Stimulated activated naive CD8-positive, alpha-beta T cell treated with anti-CD3 and anti-CD28 coated beads, Interleukin-15, amount 100 ng/mL, for 72 hours (primary cell): Measurements from ENCODE around the gene RALGPS1.

ENCODE experiments used
- ATAC-seq: fragments of 150-1000 bp; cut with Tn5 transposase; 2 replicates; pipeline ENCODE4 v1.10.0; 2021; ENCODE audit warnings: mild to moderate bottlenecking, moderate library complexity
- DNase-seq, 2 donors: peaks; one replicate each; pipeline ENCODE4 v3.0.0; 2021 to 2022
- H3K27ac Mint-ChIP-seq, 2 donors: one replicate each; pipeline ENCODE4 v1.8.0; 2022; ENCODE audit warnings: mild to moderate bottlenecking in 2 of 2, mixed read lengths in 2 of 2, moderate library complexity in 2 of 2
- H3K27me3 Mint-ChIP-seq: one replicate; pipeline ENCODE4 v1.8.0; 2022; ENCODE audit warnings: mixed read lengths
- H3K4me1 Mint-ChIP-seq: one replicate; pipeline ENCODE4 v1.8.0; 2022; ENCODE audit warnings: mild to moderate bottlenecking, mixed read lengths
- H3K4me3 Mint-ChIP-seq, 2 donors: one replicate each; pipeline ENCODE4 v1.8.0; 2022; ENCODE audit warnings: mild to moderate bottlenecking in 2 of 2, mixed read lengths in 2 of 2, moderate library complexity in 1 of 2
- H3K9me3 Mint-ChIP-seq, 2 donors: one replicate each; pipeline ENCODE4 v1.8.0; 2022; ENCODE audit warnings: mixed read lengths in 2 of 2

RALGPS1 gene

GRCh38 chr9:127075624-127076372 is 161.2 kb downstream of the RALGPS1 start:
- H3K4me3 Mint-ChIP-seq: no peak overlapping the region
- no peak overlapping the region for H3K27ac Mint-ChIP-seq
- ATAC-seq: no peak
- no peaks in the 10 kb centered on the region for H3K4me1 Mint-ChIP-seq
- peaks cover 8% of the 10 kb centered on the region for H3K27me3 Mint-ChIP-seq
- DNase-seq: no peak
- peaks cover 9 to 11% of the 10 kb centered on the region in 2 donors for H3K9me3 Mint-ChIP-seq

- H3K27ac Mint-ChIP-seq: peak overlapping the region in 1 of 2 donors; percentile 31
- peaks cover 4 to 5% of the 10 kb centered on the region in 2 donors for H3K9me3 Mint-ChIP-seq
- no peak for ATAC-seq
- peaks cover 8% of the 10 kb centered on the region for H3K27me3 Mint-ChIP-seq
- no peak for DNase-seq
- H3K4me1 Mint-ChIP-seq: no peaks in the 10 kb centered on the region
- no peak overlapping the region for H3K4me3 Mint-ChIP-seq
These were observed 162.5 kb downstream of the RALGPS1 start for GRCh38 chr9:127076860-127077643.

GRCh38 chr9:127077644-127077946 is 163.0 kb downstream of the RALGPS1 start:
- Mint-ChIP-seq H3K4me3 (no peak overlapping the region), H3K27me3 (peaks cover 10% of the 10 kb centered on the region), H3K9me3 (no peaks in the 10 kb centered on the region), H3K4me1 (no peaks in the 10 kb centered on the region), H3K27ac (no peak overlapping the region)
- DNase-seq (no peak), ATAC-seq (no peak)

DNA sequence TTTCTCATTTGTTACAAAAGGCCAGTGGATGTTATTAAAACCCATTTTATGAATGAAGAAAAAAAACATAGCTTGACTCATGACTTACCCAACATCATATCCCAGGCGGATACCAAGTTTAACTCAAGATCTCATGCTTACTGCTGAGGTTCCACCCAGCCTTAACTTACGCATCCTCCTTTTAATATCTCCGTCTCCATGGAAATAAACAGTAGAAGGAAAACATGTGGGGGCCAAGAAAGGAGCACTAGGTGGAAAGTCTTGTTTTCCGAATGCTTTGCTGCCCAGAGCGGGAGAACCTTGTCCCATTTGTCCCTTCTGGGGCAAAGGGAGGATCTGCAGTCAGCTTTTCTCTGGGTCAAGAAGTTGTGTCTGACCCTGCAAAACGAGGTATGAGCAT is 163.8 kb downstream of the RALGPS1 start:
- Mint-ChIP-seq H3K4me3 (no peak overlapping the region), H3K27me3 (peaks cover 16% of the 10 kb centered on the region), H3K27ac (no peak overlapping the region), H3K4me1 (no peaks in the 10 kb centered on the region), H3K9me3 (no peaks in the 10 kb centered on the region)
- no peak for DNase-seq
- no peak for ATAC-seq

- ATAC-seq (no peak), DNase-seq (no peak)
- no peak overlapping the region for H3K4me3 Mint-ChIP-seq
- no peaks in the 10 kb centered on the region for H3K4me1 Mint-ChIP-seq
- no peaks in the 10 kb centered on the region for H3K9me3 Mint-ChIP-seq
- H3K27ac Mint-ChIP-seq: no peak overlapping the region
- H3K27me3 Mint-ChIP-seq: peaks cover 17% of the 10 kb centered on the region
These were observed 164.4 kb downstream of the RALGPS1 start for GRCh38 chr9:127078988-127079387.

DNA sequence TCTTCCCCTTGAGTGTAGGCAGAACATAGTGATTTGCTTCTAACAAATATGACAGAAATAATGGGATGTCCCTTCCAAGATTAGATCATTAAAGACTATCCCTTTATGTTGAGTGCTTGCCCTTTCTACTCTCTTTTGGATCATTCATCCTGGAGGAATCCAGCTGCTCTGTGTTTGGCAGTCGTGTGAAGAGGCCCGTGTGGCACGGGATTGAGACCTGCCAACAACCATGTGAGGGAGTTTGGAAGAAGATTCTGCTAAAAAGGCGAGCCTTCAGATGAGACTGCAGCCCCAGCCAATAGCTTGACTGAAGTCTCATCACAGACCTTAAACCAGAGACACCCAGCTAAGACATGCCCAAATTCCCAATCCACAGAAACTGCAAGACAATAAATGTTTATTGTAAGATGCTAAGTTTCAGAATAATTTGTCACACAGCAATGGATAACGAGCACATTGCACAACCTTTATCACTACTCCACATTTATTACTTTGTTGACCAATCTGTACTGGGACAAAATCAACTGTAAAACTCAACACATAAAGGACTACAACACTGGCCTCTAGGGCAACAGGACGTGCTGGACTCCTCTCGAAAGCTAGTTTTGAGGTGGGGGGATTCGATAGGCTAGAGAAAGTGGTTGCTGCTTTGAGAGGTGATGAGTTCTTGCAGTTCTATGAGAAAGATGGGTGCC is 165.0 kb downstream of the RALGPS1 start:
- Mint-ChIP-seq H3K4me1 (peaks cover 6% of the 10 kb centered on the region), H3K9me3 (no peaks in the 10 kb centered on the region), H3K27ac (no peak overlapping the region), H3K4me3 (no peak overlapping the region), H3K27me3 (peaks cover 23% of the 10 kb centered on the region)
- DNase-seq (no peak), ATAC-seq (no peak)

- peaks cover 12% of the 10 kb centered on the region for H3K4me1 Mint-ChIP-seq
- peak overlapping the region; percentile 32 to 64 for H3K27ac Mint-ChIP-seq
- no peak overlapping the region for H3K4me3 Mint-ChIP-seq
- DNase-seq (no peak), ATAC-seq (no peak)
- H3K9me3 Mint-ChIP-seq: no peaks in the 10 kb centered on the region
- H3K27me3 Mint-ChIP-seq: peaks cover 36% of the 10 kb centered on the region
These were observed 166.9 kb downstream of the RALGPS1 start for GRCh38 chr9:127081250-127082185.

DNA sequence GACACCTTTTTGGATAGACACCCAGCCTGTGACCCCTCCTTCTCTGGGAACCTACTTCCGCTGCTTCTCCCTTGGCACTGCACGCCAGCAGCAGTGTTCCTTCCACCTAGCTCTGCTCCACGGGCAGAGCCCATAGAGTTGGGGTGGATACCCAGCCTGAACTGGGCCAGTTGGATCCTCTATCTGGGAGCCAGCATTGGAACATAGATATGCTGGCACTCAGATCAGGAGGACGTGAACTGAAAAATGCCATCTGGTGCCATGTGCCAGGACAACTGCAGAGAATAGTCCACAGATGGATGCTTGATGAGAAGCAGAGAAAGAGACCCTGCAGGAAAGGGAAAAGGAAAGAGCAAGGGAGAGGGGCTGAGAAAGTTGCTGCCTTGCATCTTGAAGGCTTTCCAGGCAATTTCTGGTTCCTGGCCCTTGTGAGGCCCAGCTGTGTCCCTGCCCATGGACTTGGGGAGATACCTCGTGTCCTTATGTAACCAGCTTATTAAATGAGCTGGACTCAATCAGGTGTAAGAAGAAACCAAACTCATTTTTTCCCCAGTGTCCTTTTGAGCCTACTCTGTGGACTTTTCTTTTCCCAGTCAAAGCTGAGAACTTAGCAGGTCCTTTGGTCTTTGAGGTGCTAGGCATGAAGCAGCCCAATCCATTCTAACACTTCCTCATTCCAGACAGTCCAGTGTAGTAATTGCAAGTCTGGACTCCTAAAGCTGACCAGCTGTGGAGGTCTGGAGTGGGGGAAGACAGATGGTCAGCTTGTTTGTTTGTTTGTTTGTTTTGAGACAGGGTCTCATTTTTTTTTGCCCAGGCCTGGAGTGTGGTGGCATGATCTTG is 168.8 kb downstream of the RALGPS1 start:
- no peak for ATAC-seq
- no peak for DNase-seq
- peaks cover 35% of the 10 kb centered on the region for H3K27me3 Mint-ChIP-seq
- peak overlapping the region in 1 of 2 donors; percentile 43 for H3K27ac Mint-ChIP-seq
- peaks cover 12% of the 10 kb centered on the region for H3K4me1 Mint-ChIP-seq
- no peak overlapping the region for H3K4me3 Mint-ChIP-seq
- no peaks in the 10 kb centered on the region for H3K9me3 Mint-ChIP-seq

DNA sequence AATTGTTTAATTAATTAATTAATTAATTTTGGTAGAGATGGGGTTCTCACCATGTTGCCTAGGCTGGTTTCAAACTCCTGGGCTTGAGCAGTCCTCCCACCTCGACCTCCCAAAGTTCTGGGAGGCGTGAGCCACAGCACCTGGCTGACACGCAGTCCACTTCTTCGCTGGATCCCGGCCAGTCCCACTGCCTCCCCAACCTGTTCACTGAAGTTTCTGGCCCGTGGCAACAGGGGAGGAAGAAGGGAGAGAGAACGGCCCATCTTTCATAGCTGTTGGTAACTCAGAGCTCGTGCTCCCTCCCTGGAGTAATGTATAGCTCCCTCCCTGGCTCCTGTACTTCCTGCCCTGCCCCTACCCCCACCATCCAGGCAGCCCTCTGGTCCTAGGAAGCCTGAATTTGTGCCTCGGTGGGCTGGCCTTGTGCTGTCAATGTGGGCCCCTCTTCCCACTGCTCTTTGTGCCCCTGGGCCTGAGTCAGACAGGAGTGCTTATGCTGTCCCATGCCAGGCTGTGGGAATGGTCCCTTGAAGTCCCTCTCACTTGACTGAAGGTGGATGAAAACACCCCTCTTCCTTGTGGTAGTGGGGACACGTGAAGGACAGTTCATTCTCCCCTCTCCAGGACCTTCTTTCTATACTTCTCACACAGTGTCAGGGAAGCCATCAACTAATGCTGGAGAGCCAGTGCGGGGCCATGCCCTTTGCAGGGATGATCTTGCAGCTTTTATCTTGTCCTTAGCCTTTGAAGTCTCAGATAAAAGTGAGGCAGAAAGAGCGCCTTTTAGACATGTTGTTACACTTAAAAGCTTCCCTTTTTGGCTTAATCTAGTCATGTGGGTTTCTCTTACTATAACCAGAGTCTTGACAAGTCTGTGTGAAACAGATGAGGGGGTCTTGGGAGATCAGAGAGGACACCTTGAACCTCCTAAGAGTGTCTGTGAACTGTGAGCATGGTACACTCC is 169.8 kb downstream of the RALGPS1 start:
- no peak for DNase-seq
- Mint-ChIP-seq H3K27me3 (peaks cover 35% of the 10 kb centered on the region), H3K4me1 (peaks cover 12% of the 10 kb centered on the region), H3K27ac (peak overlapping the region in 1 of 2 donors; percentile 12), H3K9me3 (no peaks in the 10 kb centered on the region), H3K4me3 (no peak overlapping the region)
- no peak for ATAC-seq

DNA sequence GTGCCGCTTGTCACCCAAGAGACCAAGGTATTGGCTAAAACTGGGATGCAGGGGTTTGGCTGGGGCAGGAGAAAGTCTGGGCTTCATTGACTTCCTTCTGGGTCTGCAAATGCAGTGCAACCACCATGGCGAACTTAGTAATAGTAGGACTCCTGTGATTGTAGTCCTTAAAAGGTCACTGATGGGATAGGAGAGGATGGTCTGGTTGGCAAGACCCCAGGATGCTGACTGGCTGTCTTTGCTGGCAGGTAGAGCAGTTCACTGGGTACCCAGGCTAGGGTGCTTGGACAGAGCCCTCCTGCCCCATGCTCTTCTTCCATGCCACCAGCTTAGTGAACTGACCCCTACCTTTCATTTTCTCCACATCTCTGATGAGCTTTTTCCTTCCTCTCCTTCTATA is 170.6 kb downstream of the RALGPS1 start:
- Mint-ChIP-seq H3K27ac (no peak overlapping the region), H3K4me3 (no peak overlapping the region), H3K4me1 (peaks cover 12% of the 10 kb centered on the region), H3K9me3 (no peaks in the 10 kb centered on the region), H3K27me3 (peaks cover 35% of the 10 kb centered on the region)
- no peak for DNase-seq
- ATAC-seq: no peak

- Mint-ChIP-seq H3K9me3 (no peaks in the 10 kb centered on the region), H3K27ac (no peak overlapping the region), H3K4me3 (no peak overlapping the region), H3K27me3 (peaks cover 35% of the 10 kb centered on the region), H3K4me1 (peaks cover 12% of the 10 kb centered on the region)
- DNase-seq: no peak
- no peak for ATAC-seq
These were observed 172.2 kb downstream of the RALGPS1 start for GRCh38 chr9:127086771-127087170.

DNA sequence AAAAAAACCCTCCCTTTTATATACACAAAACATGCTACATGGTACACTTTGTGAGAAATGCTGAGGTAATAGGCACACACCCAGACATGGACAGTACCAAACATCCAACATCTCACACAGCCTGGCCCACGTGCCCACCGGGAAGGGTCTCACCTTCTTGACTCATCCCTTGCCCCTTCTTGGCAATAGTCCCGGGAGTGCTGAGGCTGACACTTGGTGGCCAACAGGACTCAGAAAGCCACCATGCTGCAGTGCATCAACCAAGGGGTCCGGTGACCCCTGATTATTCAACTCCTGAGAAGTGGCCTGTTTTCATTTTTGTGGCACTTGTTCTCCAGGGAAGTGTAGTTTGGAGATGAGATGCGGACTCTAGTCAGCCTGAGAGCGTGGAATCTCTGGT is 172.8 kb downstream of the RALGPS1 start:
- Mint-ChIP-seq H3K4me1 (peaks cover 12% of the 10 kb centered on the region), H3K9me3 (no peaks in the 10 kb centered on the region), H3K27me3 (peaks cover 35% of the 10 kb centered on the region), H3K27ac (no peak overlapping the region), H3K4me3 (no peak overlapping the region)
- DNase-seq: no peak
- no peak for ATAC-seq

- H3K4me1 Mint-ChIP-seq: peaks cover 12% of the 10 kb centered on the region
- no peak overlapping the region for H3K4me3 Mint-ChIP-seq
- peaks cover 31% of the 10 kb centered on the region for H3K27me3 Mint-ChIP-seq
- no peak for ATAC-seq
- no peak for DNase-seq
- no peaks in the 10 kb centered on the region for H3K9me3 Mint-ChIP-seq
- H3K27ac Mint-ChIP-seq: peak overlapping the region in 1 of 2 donors; percentile 47
These were observed 173.3 kb downstream of the RALGPS1 start for GRCh38 chr9:127087836-127088235.
